Neuronal stem cell (in vitro differentiated cells): Measurements from ENCODE around the gene AGAP1.
A peak's percentile ranks its signal among the peaks of the same experiment; 100 is the strongest.

Experiments used
- DNase-seq: peaks from one replicate; pipeline ENCODE4 v3.0.0-alpha.2; 2013; ENCODE audit warnings: low spot score
- H2AFZ ChIP-seq: one replicate; pipeline ENCODE4 v1.6.1; 2013; ENCODE audit warnings: mild to moderate bottlenecking, low read length, inconsistent platforms
- H2AK5ac ChIP-seq: 2 replicates; pipeline ENCODE4 v1.6.1; 2013; ENCODE audit warnings: low read depth, mild to moderate bottlenecking, inconsistent platforms, low read length, moderate library complexity, mixed read lengths
- H2BK120ac ChIP-seq: 2 replicates; pipeline ENCODE4 v1.6.1; 2013; ENCODE audit warnings: low read depth, mild to moderate bottlenecking, inconsistent platforms, low read length, moderate library complexity, mixed read lengths
- H2BK12ac ChIP-seq: one replicate; pipeline ENCODE4 v1.6.1; 2013; ENCODE audit warnings: low read length, inconsistent platforms
- H2BK15ac ChIP-seq: 2 replicates; pipeline ENCODE4 v1.6.1; 2013; ENCODE audit warnings: mild to moderate bottlenecking, low read length, inconsistent platforms, mixed read lengths
- H2BK5ac ChIP-seq: one replicate; pipeline ENCODE4 v1.6.1; 2013; ENCODE audit warnings: inconsistent platforms, mild to moderate bottlenecking, low read length, moderate library complexity
- H3K14ac ChIP-seq: one replicate; pipeline ENCODE4 v1.6.1; 2013; ENCODE audit warnings: low read length, inconsistent platforms
- H3K18ac ChIP-seq: 2 replicates; pipeline ENCODE4 v1.6.1; 2013; ENCODE audit warnings: low read length, inconsistent platforms
- H3K23ac ChIP-seq: 2 replicates; pipeline ENCODE4 v1.6.1; 2013; ENCODE audit warnings: low read depth, mild to moderate bottlenecking, mixed read lengths, low read length, inconsistent platforms; ENCODE audit not compliant: poor library complexity
- H3K27ac ChIP-seq: replicated peaks from 3 replicates; pipeline ENCODE4 v1.5.1; 2013; ENCODE audit warnings: low read length, inconsistent platforms
- H3K27me3 ChIP-seq, 3 experiments: 2 replicates each; pipeline ENCODE4 v1.6.1; 2013; ENCODE audit warnings: low read length in 3 of 3, mild to moderate bottlenecking in 2 of 3, inconsistent platforms in 1 of 3, low read depth in 1 of 3, mixed read lengths in 1 of 3, moderate library complexity in 1 of 3; ENCODE audit not compliant: control insufficient read depth in 3 of 3, insufficient read depth in 3 of 3
- H3K36me3 ChIP-seq, 2 donors: replicated peaks in 1 of 2; 2 replicates each; pipeline ENCODE4 v1.6.1; 2013; ENCODE audit warnings: low read length in 2 of 2; ENCODE audit not compliant: control insufficient read depth in 2 of 2, insufficient read depth in 2 of 2
- H3K4ac ChIP-seq: 2 replicates; pipeline ENCODE4 v1.6.1; 2013; ENCODE audit warnings: inconsistent platforms, mild to moderate bottlenecking, low read length, moderate library complexity
- H3K4me1 ChIP-seq, 2 donors: 1 replicate in 1 of 2; 2 replicates in 1 of 2; pipeline ENCODE4 v1.6.1; 2013; ENCODE audit warnings: low read length in 2 of 2, low read depth in 1 of 2; ENCODE audit not compliant: control insufficient read depth in 2 of 2, insufficient read depth in 1 of 2
- H3K4me2 ChIP-seq: one replicate; pipeline ENCODE4 v1.6.1; 2013; ENCODE audit warnings: mild to moderate bottlenecking, low read length, inconsistent platforms; ENCODE audit not compliant: insufficient read depth, poor library complexity, severe bottlenecking
- H3K4me3 ChIP-seq, 2 donors: 2 replicates each; pipeline ENCODE4 v1.5.1; 2013; ENCODE audit warnings: low read length in 2 of 2, mild to moderate bottlenecking in 2 of 2, inconsistent platforms in 1 of 2, moderate library complexity in 1 of 2
- H3K79me1 ChIP-seq: one replicate; pipeline ENCODE4 v1.6.1; 2013; ENCODE audit warnings: low read depth, mild to moderate bottlenecking, inconsistent platforms, low read length, moderate library complexity
- H3K9ac ChIP-seq: one replicate; pipeline ENCODE4 v1.6.1; 2013; ENCODE audit warnings: mild to moderate bottlenecking, low read depth, low read length, inconsistent platforms; ENCODE audit not compliant: poor library complexity
- H3K9me3 ChIP-seq, 2 donors: replicated peaks in 1 of 2; 2 replicates each; pipeline versions ENCODE3 to v1.6.1; 2013; ENCODE audit warnings: low read length in 2 of 2, mild to moderate bottlenecking in 2 of 2, inconsistent platforms in 1 of 2, low read depth in 1 of 2, mixed read lengths in 1 of 2, moderate library complexity in 1 of 2; ENCODE audit not compliant: control insufficient read depth in 2 of 2, insufficient read depth in 1 of 2
- H4K8ac ChIP-seq: one replicate; pipeline ENCODE4 v1.6.1; 2013; ENCODE audit warnings: low read depth, mild to moderate bottlenecking, inconsistent platforms, low read length, moderate library complexity
- H4K91ac ChIP-seq: one replicate; pipeline ENCODE4 v1.6.1; 2013; ENCODE audit warnings: low read length, low read depth, mild to moderate bottlenecking, inconsistent platforms; ENCODE audit not compliant: poor library complexity
- WGBS, 2 donors: extraction: QIAGEN DNeasy Blood & Tissue Kit; methylation state at CpG; one replicate each; pipeline ENCODE4 v1.1.7; 2013; ENCODE audit warnings: missing lambda C conversion rate in 2 of 2, mixed read lengths in 1 of 2; ENCODE audit not compliant: insufficient read length in 2 of 2, insufficient replicate concordance in 1 of 2; ENCODE audit errors: extremely low coverage in 2 of 2; 5-methylcytosine and 5-hydroxymethylcytosine counted together

AGAP1 gene

GRCh38 chr2:235848946-235849345 is 355.1 kb downstream of the AGAP1 start:
- H3K79me1 ChIP-seq = peaks cover 4% of the 10 kb centered on the region
- H3K27me3 ChIP-seq = no peaks in the 10 kb centered on the region
- H3K9me3 ChIP-seq = no peaks in the 10 kb centered on the region
- H3K4ac ChIP-seq = no peak overlapping the region
- no peak overlapping the region for H2BK120ac ChIP-seq
- no peak overlapping the region for H2BK5ac ChIP-seq
- H3K23ac ChIP-seq = no peak overlapping the region
- no peak overlapping the region for H4K91ac ChIP-seq
- no peak overlapping the region for H2AK5ac ChIP-seq
- no peak overlapping the region for H3K27ac ChIP-seq
- H2AFZ ChIP-seq = no peak overlapping the region
- H3K14ac ChIP-seq = no peak overlapping the region
- H3K9ac ChIP-seq = no peak overlapping the region
- WGBS, 2 donors = no CpG with 5 or more reads among the region's 7 CpGs
- H3K4me1 ChIP-seq = peaks cover 15 to 30% of the 10 kb centered on the region in 2 donors
- no peak overlapping the region for H3K18ac ChIP-seq
- H4K8ac ChIP-seq = no peak overlapping the region
- no peak overlapping the region for H2BK15ac ChIP-seq
- DNase-seq = no peak
- H3K4me3 ChIP-seq = no peak overlapping the region
- H3K36me3 ChIP-seq = peaks cover 0 to 5% of the 10 kb centered on the region in 2 donors
- no peak overlapping the region for H3K4me2 ChIP-seq
- no peak overlapping the region for H2BK12ac ChIP-seq

DNA sequence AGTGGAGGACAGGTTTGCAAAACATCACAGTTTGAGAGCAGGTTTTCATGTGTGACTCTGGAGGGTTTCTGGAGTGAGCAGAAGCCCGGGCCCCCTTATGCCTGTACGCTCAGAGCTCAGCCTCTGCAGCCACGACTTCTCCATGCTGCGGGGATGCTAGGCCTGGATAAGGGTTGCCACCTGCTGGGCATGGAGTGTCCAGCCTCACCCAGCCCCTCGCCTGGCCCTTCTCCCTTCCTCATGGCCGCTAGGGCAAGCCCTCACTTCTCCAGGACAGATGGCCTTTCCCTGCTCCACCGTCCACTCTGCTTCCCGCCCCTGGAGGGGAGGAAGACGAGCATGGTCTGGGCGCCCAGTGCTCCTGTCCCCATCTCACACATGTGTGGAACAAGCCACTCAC is 355.6 kb downstream of the AGAP1 start:
- Histone ChIP-seq H3K4me3 (no peak overlapping the region), H2BK15ac (no peak overlapping the region), H2BK5ac (no peak overlapping the region), H2BK12ac (no peak overlapping the region), H3K4ac (no peak overlapping the region), H4K91ac (no peak overlapping the region), H3K9me3 (no peaks in the 10 kb centered on the region), H3K9ac (no peak overlapping the region), H2AFZ (no peak overlapping the region), H4K8ac (no peak overlapping the region), H3K18ac (peak overlapping the region; percentile 48), H3K14ac (peak overlapping the region; percentile 31), H3K4me1 (peaks cover 16 to 34% of the 10 kb centered on the region in 2 donors), H3K79me1 (peaks cover 4% of the 10 kb centered on the region), H3K27me3 (no peaks in the 10 kb centered on the region), H3K27ac (no peak overlapping the region), H3K36me3 (peaks cover 0 to 4% of the 10 kb centered on the region in 2 donors), H2AK5ac (no peak overlapping the region), H2BK120ac (no peak overlapping the region), H3K23ac (peak overlapping the region; percentile 77), H3K4me2 (no peak overlapping the region)
- WGBS, 2 donors = no CpG with 5 or more reads among the region's 10 CpGs
- DNase-seq = no peak

GRCh38 chr2:235850289-235850688 is 356.4 kb downstream of the AGAP1 start:
- Histone ChIP-seq H2BK5ac (no peak overlapping the region), H3K4me2 (no peak overlapping the region), H2BK12ac (no peak overlapping the region), H3K18ac (no peak overlapping the region), H3K79me1 (peaks cover 4% of the 10 kb centered on the region), H2AK5ac (no peak overlapping the region), H3K9ac (no peak overlapping the region), H3K27me3 (no peaks in the 10 kb centered on the region), H3K9me3 (no peaks in the 10 kb centered on the region), H3K4me3 (no peak overlapping the region), H3K4me1 (peaks cover 16 to 34% of the 10 kb centered on the region in 2 donors), H3K36me3 (no peaks in the 10 kb centered on the region), H3K14ac (no peak overlapping the region), H2BK120ac (no peak overlapping the region), H2BK15ac (no peak overlapping the region), H3K23ac (no peak overlapping the region), H4K91ac (no peak overlapping the region), H3K4ac (no peak overlapping the region), H4K8ac (no peak overlapping the region), H2AFZ (no peak overlapping the region), H3K27ac (no peak overlapping the region)
- WGBS, 2 donors = no CpG with 5 or more reads among the region's 5 CpGs
- DNase-seq = no peak

DNA sequence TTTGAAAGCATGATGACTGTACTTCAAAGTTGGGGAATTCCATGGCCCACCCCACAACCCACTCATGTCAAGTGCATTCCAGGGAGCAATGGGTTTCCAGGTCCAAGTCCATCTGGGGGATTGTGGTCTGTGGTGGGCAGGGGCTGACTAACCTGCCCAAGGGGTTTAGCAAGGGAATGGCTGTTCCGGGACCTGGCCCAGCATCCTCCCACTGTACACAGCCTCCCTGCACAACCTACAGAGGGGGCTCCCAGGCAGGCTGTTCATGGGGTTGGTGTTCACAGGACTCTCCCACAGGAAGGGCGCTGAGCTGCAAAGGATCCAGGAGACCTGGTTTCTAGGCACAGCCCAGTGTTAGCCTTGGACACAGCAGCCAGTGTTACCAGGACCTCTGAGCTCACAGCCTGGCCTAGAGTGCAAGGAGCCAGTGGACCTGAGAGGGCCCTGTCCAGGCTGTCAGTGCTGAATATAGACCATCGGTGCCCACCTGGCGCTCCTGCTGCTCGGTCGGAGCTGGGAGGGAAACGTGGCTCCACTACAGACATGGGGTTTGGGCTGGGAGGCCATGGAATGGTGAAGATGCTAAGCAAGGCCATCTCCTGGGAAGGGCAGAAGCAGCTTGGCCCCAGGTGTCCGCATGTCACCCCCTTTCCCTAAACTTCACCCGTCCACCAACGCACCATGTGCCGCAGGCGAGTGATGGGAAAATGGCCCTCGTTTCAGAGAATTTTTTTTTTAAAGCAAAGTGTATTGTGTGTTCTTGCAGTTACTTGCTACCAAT is 357.1 kb downstream of the AGAP1 start:
- H2AK5ac ChIP-seq = no peak overlapping the region
- H3K4me3 ChIP-seq = no peak overlapping the region
- no peaks in the 10 kb centered on the region for H3K36me3 ChIP-seq
- no peak overlapping the region for H2AFZ ChIP-seq
- H2BK5ac ChIP-seq = no peak overlapping the region
- H3K27ac ChIP-seq = no peak overlapping the region
- H2BK120ac ChIP-seq = no peak overlapping the region
- WGBS, 2 donors = no CpG with 5 or more reads among the region's 13 CpGs
- peaks cover 16 to 34% of the 10 kb centered on the region in 2 donors for H3K4me1 ChIP-seq
- peaks cover 4% of the 10 kb centered on the region for H3K79me1 ChIP-seq
- H4K8ac ChIP-seq = no peak overlapping the region
- H3K27me3 ChIP-seq = no peaks in the 10 kb centered on the region
- no peak for DNase-seq
- no peak overlapping the region for H2BK12ac ChIP-seq
- H2BK15ac ChIP-seq = no peak overlapping the region
- H3K4ac ChIP-seq = no peak overlapping the region
- H3K4me2 ChIP-seq = no peak overlapping the region
- no peak overlapping the region for H3K9ac ChIP-seq
- H4K91ac ChIP-seq = no peak overlapping the region
- peak overlapping the region; percentile 45 for H3K18ac ChIP-seq
- no peaks in the 10 kb centered on the region for H3K9me3 ChIP-seq
- no peak overlapping the region for H3K14ac ChIP-seq
- no peak overlapping the region for H3K23ac ChIP-seq
